GM21423 (cell line): ENCODE measurements around the gene RUSF1.
"Not testable (repeated sequence)": the region's sequence is repeated elsewhere in the genome, so short reads cannot be mapped to it uniquely, and the experiment has no call there.

Experiments used
- ATAC-seq: cut with Tn5 transposase; IDR thresholded peaks from one replicate; pipeline ENCODE4 v1.9.1; 2021; ENCODE audit warnings: mild to moderate bottlenecking, moderate library complexity; ENCODE audit not compliant: unreplicated experiment

Gene RUSF1

GRCh38 chr16:31455601-31456314 is 52.4 kb downstream of the RUSF1 start:
- no peak for ATAC-seq

DNA sequence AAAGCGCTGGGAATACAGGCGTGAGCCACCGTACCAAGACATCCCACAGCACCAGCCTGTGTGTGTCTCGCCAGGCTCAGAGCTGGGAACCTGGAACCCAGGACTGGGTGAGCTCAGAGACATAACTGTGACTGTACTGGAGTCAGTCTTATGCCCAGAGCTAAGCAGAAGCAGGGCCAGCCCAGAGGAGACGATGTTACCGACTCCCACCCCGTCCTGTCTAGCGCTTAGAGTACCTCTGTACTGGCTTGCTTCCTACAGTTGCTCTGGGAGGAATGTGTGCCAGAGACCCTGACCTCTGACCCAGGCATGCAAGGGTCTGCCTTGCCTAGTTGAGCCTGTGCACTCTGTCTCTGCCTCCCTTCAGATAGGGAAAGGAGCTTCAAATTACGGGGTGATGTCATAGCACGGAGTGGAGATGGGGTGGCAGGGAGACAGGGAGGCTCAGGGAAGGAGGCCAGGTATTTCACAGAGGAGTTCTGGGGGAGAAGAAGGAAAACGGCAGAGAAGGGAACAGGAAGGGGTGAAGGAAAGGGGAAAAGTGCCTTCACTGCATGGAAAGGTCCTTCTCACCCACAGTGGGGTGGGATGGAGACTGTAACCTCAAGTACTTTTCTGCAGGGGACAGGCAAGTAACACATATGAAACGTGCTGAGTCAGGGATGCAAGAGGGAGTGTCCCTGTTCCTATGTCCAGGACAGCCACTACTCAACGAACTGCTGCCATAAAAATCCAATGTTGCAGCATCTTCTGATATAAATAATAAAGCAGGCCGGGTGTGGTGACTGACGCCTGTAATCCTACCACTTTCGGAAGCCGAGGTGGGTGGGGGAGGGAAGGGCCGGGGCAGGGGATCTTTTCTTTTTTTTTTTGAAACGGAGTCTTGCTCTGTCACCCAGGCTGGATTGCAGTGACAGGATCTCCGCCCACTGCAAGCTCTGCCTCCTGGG is 54.7 kb downstream of the RUSF1 start:
- no peak for ATAC-seq

GRCh38 chr16:31452631-31453106 is 55.5 kb downstream of the RUSF1 start:
- no peak for ATAC-seq

DNA sequence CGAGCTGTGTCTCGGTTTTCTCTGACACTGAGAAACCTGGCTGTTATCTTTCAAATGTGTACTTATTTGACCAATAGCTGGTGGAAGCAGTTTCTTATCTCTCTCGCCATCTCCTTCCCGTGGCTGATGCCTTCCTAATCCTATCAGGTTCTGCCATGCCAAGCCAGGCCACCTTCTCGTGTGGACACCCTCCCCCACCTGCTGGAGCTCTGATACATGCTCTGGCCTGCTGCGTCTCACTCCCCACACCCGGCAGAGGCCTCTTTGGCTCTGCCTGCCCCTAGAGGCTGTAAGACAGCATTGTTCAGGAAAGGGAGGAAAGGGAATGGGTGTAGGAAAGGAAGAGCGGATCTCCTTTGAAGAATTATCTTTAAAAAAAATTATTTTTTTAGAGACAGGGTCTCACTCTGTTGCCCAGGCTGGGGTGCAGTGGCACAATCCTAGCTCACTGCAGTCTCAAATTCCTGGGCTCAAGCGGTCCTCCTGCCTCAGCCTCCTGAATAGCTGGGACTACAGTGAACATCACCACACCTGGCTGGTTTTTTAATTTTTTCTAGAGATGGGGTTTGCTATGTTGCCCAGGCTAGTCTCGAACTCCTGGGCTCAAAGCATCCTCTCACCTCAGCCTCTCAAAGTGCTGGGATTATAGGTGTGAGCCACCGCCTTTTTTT is 56.4 kb downstream of the RUSF1 start:
- ATAC-seq: no peak

- ATAC-seq: no peak
Observed at GRCh38 chr16:31451201-31451600, 57.0 kb downstream of the RUSF1 start.

GRCh38 chr16:31445931-31446330 is 62.3 kb downstream of the RUSF1 start:
- not testable (repeated sequence) for ATAC-seq

DNA sequence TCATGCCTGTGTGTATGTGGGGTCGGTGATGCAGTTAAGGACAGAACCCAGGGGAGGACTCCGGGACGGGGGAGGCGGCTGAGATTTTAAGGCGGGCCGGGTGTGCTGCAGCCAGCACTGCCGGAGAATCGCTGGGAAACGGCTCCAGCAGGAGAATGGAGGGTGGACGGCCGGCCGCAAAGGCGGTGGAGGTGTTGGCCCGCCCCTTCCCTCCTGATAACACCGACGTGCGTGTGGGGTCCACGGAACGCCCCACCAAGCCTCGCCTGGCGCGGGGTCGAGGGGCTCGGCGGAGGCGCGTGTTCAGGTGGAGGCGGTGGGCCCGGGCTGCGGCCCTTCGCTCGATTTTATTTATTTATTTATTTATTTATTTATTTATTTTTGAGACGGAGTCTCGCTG is 66.2 kb downstream of the RUSF1 start:
- ATAC-seq: no peak

DNA sequence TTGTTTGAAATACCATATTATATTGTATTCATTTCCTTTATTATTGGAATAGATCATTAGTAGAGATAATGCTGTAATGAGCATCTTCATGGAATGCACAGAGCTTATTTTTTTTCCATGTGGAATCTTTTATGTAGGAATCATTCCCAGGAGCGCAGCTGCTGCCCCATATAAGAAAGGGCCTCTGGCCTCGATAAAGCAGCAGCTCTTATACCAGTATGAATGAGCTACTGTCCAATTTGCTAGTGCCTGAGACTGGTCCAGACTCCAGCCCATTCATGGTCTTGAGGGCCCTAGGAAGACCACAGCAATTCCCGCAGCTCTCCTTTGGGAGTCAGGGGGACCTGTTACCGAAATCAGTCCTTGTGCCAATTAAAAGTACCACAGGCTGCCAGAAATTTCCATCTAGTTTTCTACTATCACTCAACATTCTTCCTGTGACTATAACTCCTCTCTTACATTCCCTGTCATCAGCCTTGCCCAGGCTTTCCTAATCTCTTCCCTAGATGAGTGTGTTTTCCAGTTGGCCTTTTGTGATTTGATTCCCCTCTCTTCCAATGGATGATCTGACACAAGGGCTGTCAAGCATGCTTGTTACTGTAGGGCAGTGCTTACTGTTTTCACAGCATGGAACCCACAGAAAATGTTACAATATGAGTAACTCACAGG is 67.5 kb downstream of the RUSF1 start:
- ATAC-seq: no peak

DNA sequence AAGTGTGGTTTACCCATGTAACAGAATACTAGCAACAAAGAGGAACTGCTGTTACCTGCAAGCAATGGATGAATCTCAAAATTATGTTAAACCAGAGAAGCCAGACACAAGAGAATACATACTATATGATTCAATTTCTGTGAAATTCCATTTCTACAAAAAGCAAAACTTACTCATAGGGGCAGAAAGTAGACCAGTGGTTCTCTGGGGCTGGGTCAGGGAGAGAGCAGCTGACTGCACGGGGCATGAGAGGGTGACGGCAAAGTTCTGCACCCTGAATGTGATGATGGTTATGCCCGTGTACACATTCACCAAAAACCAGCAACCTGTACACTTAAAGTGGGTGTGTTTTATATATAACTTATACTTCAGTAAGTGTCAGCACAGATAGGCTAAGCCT is 68.7 kb downstream of the RUSF1 start:
- ATAC-seq: no peak
